HepG2 (cell line): ENCODE data around the gene SSNA1. TPM values are rescaled to one million over a fixed set of nuclear protein-coding genes. Genes with fewer than 3 reads are reported as not detected.

Experiments
- ATF7-NPFF ChIP-seq: sonication (generic); formaldehyde crosslinking; IDR thresholded peaks from 2 replicates; pipeline ENCODE4 v1.8.1; 2023; ENCODE audit warnings: mild to moderate bottlenecking, low read depth, missing genetic modification reagents, moderate library complexity
- ATM ChIP-seq: fragments of 450-650 bp; IDR thresholded peaks from 2 replicates; pipeline ENCODE4 v1.7.1; 2017; ENCODE audit warnings: mild to moderate bottlenecking, borderline replicate concordance
- EEA1 ChIP-seq: sonication (generic); formaldehyde crosslinking; IDR thresholded peaks from 2 replicates; pipeline ENCODE4 v1.5.1; 2020; ENCODE audit warnings: mild to moderate bottlenecking, missing genetic modification reagents, borderline replicate concordance
- GATAD2A ChIP-seq: IDR thresholded peaks from 2 replicates; pipeline ENCODE4 v1.6.1; 2016
- GLI4 ChIP-seq: sonication (generic); formaldehyde crosslinking; IDR thresholded peaks from 2 replicates; pipeline ENCODE4 v1.5.1; 2020; ENCODE audit warnings: missing genetic modification reagents, mild to moderate bottlenecking, moderate library complexity, borderline replicate concordance
- GTF3A ChIP-seq: sonication (generic); formaldehyde crosslinking; conservative IDR thresholded peaks from 2 replicates; pipeline ENCODE4 v1.4.0; 2020; ENCODE audit warnings: mild to moderate bottlenecking, missing genetic modification reagents
- HNRNPLL ChIP-seq: fragments of 200-400 bp; formaldehyde crosslinking; IDR thresholded peaks from 2 replicates; pipeline ENCODE4 v1.6.1; 2017; ENCODE audit warnings: mild to moderate bottlenecking, low read depth, low read length; ENCODE audit not compliant: poor library complexity, severe bottlenecking
- HOXD1 ChIP-seq: sonication (generic); formaldehyde crosslinking; IDR thresholded peaks from 2 replicates; pipeline ENCODE4 v1.5.0; 2020; ENCODE audit warnings: missing genetic modification reagents
- MAFF ChIP-seq: IDR thresholded peaks from 2 replicates; pipeline ENCODE4 v1.6.1; 2011; ENCODE audit warnings: low read depth, low read length, improper control_type of control experiment
- PHF8 ChIP-seq: sonication (generic); formaldehyde crosslinking; IDR thresholded peaks from 2 replicates; pipeline ENCODE4 v1.5.0; 2020; ENCODE audit warnings: missing genetic modification reagents
- RFX5 ChIP-seq: IDR thresholded peaks from 2 replicates; pipeline ENCODE4 v1.6.1; 2011; ENCODE audit warnings: low read depth, low read length, improper control_type of control experiment
- SAFB2 ChIP-seq: sonication (generic); formaldehyde crosslinking; IDR thresholded peaks from 2 replicates; pipeline ENCODE4 v1.5.1; 2020; ENCODE audit warnings: missing genetic modification reagents, low read depth, mild to moderate bottlenecking, borderline replicate concordance
- ZBTB34 ChIP-seq: sonication (generic); formaldehyde crosslinking; IDR thresholded peaks from 2 replicates; pipeline ENCODE4 v1.8.0; 2022; ENCODE audit warnings: mild to moderate bottlenecking, missing genetic modification reagents
- ZGPAT ChIP-seq: IDR thresholded peaks from 2 replicates; pipeline ENCODE4 v1.6.1; 2016; ENCODE audit warnings: mild to moderate bottlenecking
- ZNF281 ChIP-seq: sonication (generic); formaldehyde crosslinking; IDR thresholded peaks from 2 replicates; pipeline ENCODE4 v1.4.0; 2020; ENCODE audit warnings: missing genetic modification reagents, borderline replicate concordance
- ZNF337 ChIP-seq: sonication (generic); formaldehyde crosslinking; IDR thresholded peaks from 2 replicates; pipeline ENCODE4 v1.5.1; 2020; ENCODE audit warnings: missing genetic modification reagents, low read depth, mild to moderate bottlenecking, borderline replicate concordance
- ZNF382 ChIP-seq: sonication (generic); formaldehyde crosslinking; IDR thresholded peaks from 2 replicates; pipeline ENCODE4 v1.5.0; 2020; ENCODE audit warnings: missing genetic modification reagents, mild to moderate bottlenecking, borderline replicate concordance
- ZNF441 ChIP-seq: sonication (generic); formaldehyde crosslinking; IDR thresholded peaks from 2 replicates; pipeline ENCODE4 v1.7.0; 2021; ENCODE audit warnings: missing genetic modification reagents, borderline replicate concordance
- ZNF503 ChIP-seq: sonication (generic); formaldehyde crosslinking; IDR thresholded peaks from 2 replicates; pipeline ENCODE4 v1.4.0; 2020; ENCODE audit warnings: missing genetic modification reagents
- ZNF562 ChIP-seq: sonication (generic); formaldehyde crosslinking; IDR thresholded peaks from 2 replicates; pipeline ENCODE4 v1.8.0; 2022; ENCODE audit warnings: missing genetic modification reagents, borderline replicate concordance
- ZNF577 ChIP-seq: sonication (generic); formaldehyde crosslinking; IDR thresholded peaks from 2 replicates; pipeline ENCODE4 v1.4.0; 2020; ENCODE audit warnings: mild to moderate bottlenecking, low read depth, missing genetic modification reagents, borderline replicate concordance
- ZNF678 ChIP-seq: sonication (generic); formaldehyde crosslinking; IDR thresholded peaks from 2 replicates; pipeline ENCODE4 v1.4.0; 2020; ENCODE audit warnings: mild to moderate bottlenecking, missing genetic modification reagents
- ZNF7 ChIP-seq: IDR thresholded peaks from 2 replicates; pipeline ENCODE4 v1.6.1; 2016; ENCODE audit warnings: missing biosample characterization, missing genetic modification reagents
- ZNF709 ChIP-seq: sonication (generic); formaldehyde crosslinking; IDR thresholded peaks from 2 replicates; pipeline ENCODE4 v1.5.0; 2020; ENCODE audit warnings: mild to moderate bottlenecking, missing genetic modification reagents
- polyA plus RNA-seq, 8 experiments: library from polyadenylated mRNA; depleted of rRNA in 3 of 8; stranded (reverse) in 7 of 8; unstranded in 1 of 8; fragments of >200 nt; fragmentation: Illumina TruSeq in 4 of 8; extraction: Trizol in 4 of 8; gene quantifications; 2 replicates each; pipeline versions ENCODE4 v1.2.1 to v1.2.3, GENCODE V29; 2011 to 2016; ENCODE audit warnings: low read depth in 4 of 8, missing spikeins in 1 of 8, mixed read lengths in 1 of 8; ENCODE audit not compliant: insufficient read depth in 1 of 8
- total RNA-seq, 5 experiments: library from RNA; depleted of rRNA; stranded (reverse); fragments of >200 nt; fragmentation: Illumina TruSeq; extraction: Trizol; gene quantifications; 2 replicates each; pipeline ENCODE4 v1.2.3, GENCODE V29; 2016; ENCODE audit warnings: low read depth in 1 of 5

Gene SSNA1
- total and polyA plus RNA-seq, 2 of the 13 experiments (the other 11 are each of a cell fraction or from before 2014, with no cell fraction given), result 35.9 to 49.4 TPM

- no peak for TF ChIP-seq RFX5
- TF ChIP-seq ATM, result no peak
- no peak for TF ChIP-seq ZNF503 (CRISPR knock-in tag)
- TF ChIP-seq ATF7-NPFF (CRISPR knock-in tag), result 0 out of 2 replicates have a peak, but pooled peaks have one; percentile 15
- TF ChIP-seq ZNF337 (CRISPR knock-in tag), result no peak
- no peak for TF ChIP-seq GLI4 (CRISPR knock-in tag)
- no peak for TF ChIP-seq ZNF441 (CRISPR knock-in tag)
- no peak for TF ChIP-seq HOXD1 (CRISPR knock-in tag)
- no peak for TF ChIP-seq EEA1 (CRISPR knock-in tag)
- no peak for TF ChIP-seq ZNF7 (CRISPR knock-in tag)
- no peak for TF ChIP-seq PHF8
- TF ChIP-seq ZNF577, result no peak
- TF ChIP-seq ZNF562 (CRISPR knock-in tag), result no peak
- no peak for TF ChIP-seq ZNF678 (CRISPR knock-in tag)
- no peak for TF ChIP-seq ZGPAT (CRISPR knock-in tag)
- TF ChIP-seq ZNF709 (CRISPR knock-in tag), result 0 out of 2 replicates have a peak, but pooled peaks have one; percentile 38
- no peak for TF ChIP-seq GATAD2A (CRISPR knock-in tag)
- TF ChIP-seq MAFF, result no peak
- TF ChIP-seq HNRNPLL, result no peak
- no peak for TF ChIP-seq ZBTB34 (CRISPR knock-in tag)
- TF ChIP-seq GTF3A, result no peak
- peak; percentile 40; the same call in 1 of the 2 replicates for TF ChIP-seq ZNF281
- no peak for TF ChIP-seq ZNF382 (CRISPR knock-in tag)
- TF ChIP-seq SAFB2 (CRISPR knock-in tag), result no peak
Measured at GRCh38 chr9:137198902-137199283, 10.4 kb downstream of the SSNA1 start (continued).
